Sigmoid colon (tissue), 4 donors: ENCODE results near the gene FNIP2.

Experiments used
- CTCF ChIP-seq, 4 experiments: fragments of 450-650 bp in 3 of 4; fragments of 200-600 bp in 1 of 4; IDR thresholded peaks; one replicate each; pipeline ENCODE4 v1.5.1; 2016 to 2019; ENCODE audit warnings: antibody characterized with exemption in 4 of 4, mild to moderate bottlenecking in 3 of 4, moderate library complexity in 2 of 4
- EP300 ChIP-seq, 4 donors: sonication (generic); formaldehyde crosslinking; IDR thresholded peaks; one replicate each; pipeline ENCODE4 v1.6.1; 2017; ENCODE audit warnings: antibody characterized with exemption in 4 of 4
- POLR2A ChIP-seq, 2 donors: fragments of 450-650 bp; IDR thresholded peaks; one replicate each; pipeline ENCODE4 v1.6.1; 2016; ENCODE audit warnings: antibody characterized with exemption in 2 of 2, mild to moderate bottlenecking in 2 of 2, moderate library complexity in 2 of 2
- POLR2AphosphoS5 ChIP-seq, 4 donors: sonication (generic); formaldehyde crosslinking; IDR thresholded peaks; one replicate each; pipeline ENCODE4 v1.6.1; 2017; ENCODE audit warnings: antibody characterized with exemption in 4 of 4

- TF ChIP-seq CTCF (IDR thresholded peaks at IDR 0.05): no peak
- no peak for TF ChIP-seq EP300 (IDR thresholded peaks at IDR 0.05)
- no peak for TF ChIP-seq POLR2A (IDR thresholded peaks at IDR 0.05)
- TF ChIP-seq POLR2AphosphoS5 (IDR thresholded peaks at IDR 0.05): no peak
Measured at GRCh38 chr4:158865520-158866177, 96.8 kb downstream of the FNIP2 start.
